ENCODE results near the gene PIH1D1.

Gene PIH1D1

GRCh38 chr19:49417088-49417487 is 34.5 kb downstream of the PIH1D1 start:
- DNase-seq (ENCODE audit: low spot score) = no peak

GRCh38 chr19:49415810-49416200 is 35.8 kb downstream of the PIH1D1 start:
- no peak for TF ChIP-seq CTCF (IDR thresholded peaks at IDR 0.05; ENCODE audit: borderline replicate concordance, control extremely low read depth, extremely low read depth, insufficient read depth, missing control alignments)
- in situ Hi-C loops (cut with MboI; ENCODE audit: low sequenced_read_pairs, unreplicated experiment) = no loop called here
- DNase-seq (ENCODE audit: low spot score) = no peak

More at GRCh38 chr19:49417088-49417487, 34.5 kb downstream of the PIH1D1 start:
- TF ChIP-seq CTCF (IDR thresholded peaks at IDR 0.05; ENCODE audit: borderline replicate concordance, control extremely low read depth, extremely low read depth, insufficient read depth, missing control alignments) = no peak
- in situ Hi-C loops (cut with MboI; ENCODE audit: low sequenced_read_pairs, unreplicated experiment) = no loop called here

GRCh38 chr19:49415102-49415809 is 36.4 kb downstream of the PIH1D1 start:
- in situ Hi-C loops (cut with MboI; ENCODE audit: low sequenced_read_pairs, unreplicated experiment) = no loop called here
- TF ChIP-seq CTCF (IDR thresholded peaks at IDR 0.05; ENCODE audit: borderline replicate concordance, control extremely low read depth, extremely low read depth, insufficient read depth, missing control alignments) = no peak
- peak; percentile 87 for DNase-seq (ENCODE audit: low spot score)

GRCh38 chr19:49414256-49414655 is 37.4 kb downstream of the PIH1D1 start:
- in situ Hi-C loops (cut with MboI; ENCODE audit: low sequenced_read_pairs, unreplicated experiment) = no loop called here
- DNase-seq (ENCODE audit: low spot score) = no peak
- TF ChIP-seq CTCF (IDR thresholded peaks at IDR 0.05; ENCODE audit: borderline replicate concordance, control extremely low read depth, extremely low read depth, insufficient read depth, missing control alignments) = no peak

- DNase-seq (ENCODE audit: low spot score) = no peak
- TF ChIP-seq CTCF (IDR thresholded peaks at IDR 0.05; ENCODE audit: borderline replicate concordance, control extremely low read depth, extremely low read depth, insufficient read depth, missing control alignments) = no peak
- in situ Hi-C loops (cut with MboI; ENCODE audit: low sequenced_read_pairs, unreplicated experiment) = no loop called here
Observed at GRCh38 chr19:49413348-49413747, 38.3 kb downstream of the PIH1D1 start.

GRCh38 chr19:49411681-49412326 is 39.8 kb downstream of the PIH1D1 start:
- in situ Hi-C loops (cut with MboI; ENCODE audit: low sequenced_read_pairs, unreplicated experiment) = no loop called here
- no peak for TF ChIP-seq CTCF (IDR thresholded peaks at IDR 0.05; ENCODE audit: borderline replicate concordance, control extremely low read depth, extremely low read depth, insufficient read depth, missing control alignments)

More at GRCh38 chr19:49411681-49412326, 39.8 kb downstream of the PIH1D1 start:
- DNase-seq (ENCODE audit: low spot score) = no peak
